Gastroesophageal sphincter (tissue), 3 donors: Measurements from ENCODE around the gene ZFX.

Experiments
- EP300 ChIP-seq: sonication (generic); formaldehyde crosslinking; IDR thresholded peaks from one replicate; pipeline ENCODE4 v1.6.1; 2017; ENCODE audit warnings: antibody characterized with exemption, mild to moderate bottlenecking
- POLR2A ChIP-seq, 2 donors: fragments of 450-650 bp; IDR thresholded peaks; one replicate each; pipeline ENCODE4 v1.6.1; 2017; ENCODE audit warnings: antibody characterized with exemption in 2 of 2, mild to moderate bottlenecking in 2 of 2, moderate library complexity in 1 of 2
- TF ChIP-seq, protein P1 (sequence below), 4 experiments: fragments of 200-600 bp in 2 of 4; fragments of 450-650 bp in 2 of 4; sonication (generic) in 1 of 4; IDR thresholded peaks; one replicate each; pipeline ENCODE4 v1.5.1; 2017 to 2019; ENCODE audit warnings: antibody characterized with exemption in 4 of 4, mild to moderate bottlenecking in 2 of 4, moderate library complexity in 2 of 4

DNA sequence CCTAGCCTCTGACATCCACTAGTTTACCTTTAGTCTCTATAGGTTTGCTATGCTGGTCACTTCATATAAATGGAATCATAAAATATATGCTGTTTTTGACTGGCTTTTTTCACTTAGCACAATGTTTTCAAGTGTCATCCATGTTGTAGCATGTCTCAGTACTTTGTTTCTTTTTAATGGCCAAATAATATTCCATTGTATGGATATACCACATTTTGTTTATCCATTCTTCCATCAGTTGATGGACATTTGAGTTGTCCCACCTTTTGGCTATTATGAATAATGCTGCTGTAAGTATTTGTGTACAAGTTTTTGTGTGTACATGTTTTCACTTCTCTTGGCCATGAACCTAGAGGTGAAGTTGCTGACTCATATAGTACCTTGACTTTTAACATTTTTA is 75.7 kb downstream of the ZFX start:
- TF ChIP-seq, protein P1, sequence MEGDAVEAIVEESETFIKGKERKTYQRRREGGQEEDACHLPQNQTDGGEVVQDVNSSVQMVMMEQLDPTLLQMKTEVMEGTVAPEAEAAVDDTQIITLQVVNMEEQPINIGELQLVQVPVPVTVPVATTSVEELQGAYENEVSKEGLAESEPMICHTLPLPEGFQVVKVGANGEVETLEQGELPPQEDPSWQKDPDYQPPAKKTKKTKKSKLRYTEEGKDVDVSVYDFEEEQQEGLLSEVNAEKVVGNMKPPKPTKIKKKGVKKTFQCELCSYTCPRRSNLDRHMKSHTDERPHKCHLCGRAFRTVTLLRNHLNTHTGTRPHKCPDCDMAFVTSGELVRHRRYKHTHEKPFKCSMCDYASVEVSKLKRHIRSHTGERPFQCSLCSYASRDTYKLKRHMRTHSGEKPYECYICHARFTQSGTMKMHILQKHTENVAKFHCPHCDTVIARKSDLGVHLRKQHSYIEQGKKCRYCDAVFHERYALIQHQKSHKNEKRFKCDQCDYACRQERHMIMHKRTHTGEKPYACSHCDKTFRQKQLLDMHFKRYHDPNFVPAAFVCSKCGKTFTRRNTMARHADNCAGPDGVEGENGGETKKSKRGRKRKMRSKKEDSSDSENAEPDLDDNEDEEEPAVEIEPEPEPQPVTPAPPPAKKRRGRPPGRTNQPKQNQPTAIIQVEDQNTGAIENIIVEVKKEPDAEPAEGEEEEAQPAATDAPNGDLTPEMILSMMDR (IDR thresholded peaks at IDR 0.05) = no peak
- TF ChIP-seq POLR2A (IDR thresholded peaks at IDR 0.05) (no peak), EP300 (no peak)
